Kidney (tissue), 14 donors: ENCODE data around the gene PDIA5. TPM values are rescaled to one million over a fixed set of nuclear protein-coding genes. Genes with fewer than 3 reads are reported as not detected.
A peak's percentile ranks its signal among the peaks of the same experiment; 100 is the strongest.

ENCODE experiments used
- DNase-seq, 5 donors: peaks; one replicate each; pipeline ENCODE4 v3.0.0-alpha.2; 2013 to 2020
- FAIRE-seq: peaks from 2 replicates; lab custom pipeline; 2012; peaks lifted over from hg19 to GRCh38; lab: Jason Lieb, UNC
- H3K27ac ChIP-seq, 2 donors: one replicate each; pipeline ENCODE4 v1.7.0; 2013; ENCODE audit warnings: low read depth in 2 of 2, low read length in 2 of 2, inconsistent platforms in 1 of 2
- H3K27me3 ChIP-seq: one replicate; pipeline ENCODE4 v1.7.1; 2013; ENCODE audit warnings: low read length, inconsistent platforms; ENCODE audit not compliant: control insufficient read depth, insufficient read depth
- H3K36me3 ChIP-seq, 3 donors: one replicate each; pipeline versions ENCODE4 v1.7.0 to v1.7.1; 2013; ENCODE audit warnings: low read length in 3 of 3, control low read depth in 1 of 3, inconsistent platforms in 1 of 3; ENCODE audit not compliant: insufficient read depth in 3 of 3, control insufficient read depth in 2 of 3
- H3K4me1 ChIP-seq, 3 donors: one replicate each; pipeline versions ENCODE4 v1.7.0 to v1.7.1; 2013; ENCODE audit warnings: low read length in 3 of 3, inconsistent platforms in 1 of 3, low read depth in 1 of 3; ENCODE audit not compliant: control insufficient read depth in 2 of 3, insufficient read depth in 2 of 3
- H3K4me3 ChIP-seq, 3 donors: one replicate each; pipeline versions ENCODE4 v1.7.0 to v1.8.1; 2013; ENCODE audit warnings: low read length in 3 of 3, control low read depth in 1 of 3, inconsistent platforms in 1 of 3
- H3K9ac ChIP-seq, 3 donors: one replicate each; pipeline versions ENCODE4 v1.7.0 to v1.7.1; 2013; ENCODE audit warnings: low read length in 3 of 3, control low read depth in 1 of 3, inconsistent platforms in 1 of 3
- H3K9me3 ChIP-seq, 3 donors: one replicate each; pipeline versions ENCODE4 v1.7.0 to v1.7.1; 2013; ENCODE audit warnings: low read length in 3 of 3, control low read depth in 1 of 3, inconsistent platforms in 1 of 3; ENCODE audit not compliant: control insufficient read depth in 2 of 3, insufficient read depth in 1 of 3
- intact Hi-C: fragments of 100-400 bp; cut with DNase I; formaldehyde crosslinking; loops from one replicate; pipeline ENCODE4 v1.11.1; 2022
- polyA plus RNA-seq: library from polyadenylated mRNA; stranded (reverse); fragments of 350-450 nt; fragmentation: Illumina TruSeq; extraction: RNeasy Lipid Tissue Mini Kit (QIAGEN cat#74804); gene quantifications from one replicate; pipeline ENCODE4 v1.2.3, GENCODE V29; 2014; ENCODE audit warnings: low read depth, low replicate concordance; ENCODE audit not compliant: insufficient read depth
- total RNA-seq: library from RNA; stranded (reverse); fragmentation: NEBNext Ultra II Directional; extraction: Animal tissue kit (Norgen Biotek cat#: 25700); gene quantifications from one replicate; pipeline ENCODE4 v1.2.1, GENCODE V29; 2021
- TF ChIP-seq, protein P1 (sequence below): IDR thresholded peaks from 3 replicates; pipeline ENCODE4 v1.5.1; 2012; ENCODE audit warnings: mild to moderate bottlenecking, moderate library complexity, borderline replicate concordance; ENCODE audit not compliant: insufficient read depth; ENCODE audit errors: extremely low read depth
- donor health status: control.
- donor health status: control.
- donor health status: control.
- donor health status: control.
- donor health status: control.
- donor health status: DM: yes; HTN: yes; CAD: no.
- donor health status: Normal renal cell carcinoma (clear cell type).

Gene PDIA5
- total and polyA plus RNA-seq, 2 donors from 2014 or later, result 19.9 to 27.9 TPM

DNA sequence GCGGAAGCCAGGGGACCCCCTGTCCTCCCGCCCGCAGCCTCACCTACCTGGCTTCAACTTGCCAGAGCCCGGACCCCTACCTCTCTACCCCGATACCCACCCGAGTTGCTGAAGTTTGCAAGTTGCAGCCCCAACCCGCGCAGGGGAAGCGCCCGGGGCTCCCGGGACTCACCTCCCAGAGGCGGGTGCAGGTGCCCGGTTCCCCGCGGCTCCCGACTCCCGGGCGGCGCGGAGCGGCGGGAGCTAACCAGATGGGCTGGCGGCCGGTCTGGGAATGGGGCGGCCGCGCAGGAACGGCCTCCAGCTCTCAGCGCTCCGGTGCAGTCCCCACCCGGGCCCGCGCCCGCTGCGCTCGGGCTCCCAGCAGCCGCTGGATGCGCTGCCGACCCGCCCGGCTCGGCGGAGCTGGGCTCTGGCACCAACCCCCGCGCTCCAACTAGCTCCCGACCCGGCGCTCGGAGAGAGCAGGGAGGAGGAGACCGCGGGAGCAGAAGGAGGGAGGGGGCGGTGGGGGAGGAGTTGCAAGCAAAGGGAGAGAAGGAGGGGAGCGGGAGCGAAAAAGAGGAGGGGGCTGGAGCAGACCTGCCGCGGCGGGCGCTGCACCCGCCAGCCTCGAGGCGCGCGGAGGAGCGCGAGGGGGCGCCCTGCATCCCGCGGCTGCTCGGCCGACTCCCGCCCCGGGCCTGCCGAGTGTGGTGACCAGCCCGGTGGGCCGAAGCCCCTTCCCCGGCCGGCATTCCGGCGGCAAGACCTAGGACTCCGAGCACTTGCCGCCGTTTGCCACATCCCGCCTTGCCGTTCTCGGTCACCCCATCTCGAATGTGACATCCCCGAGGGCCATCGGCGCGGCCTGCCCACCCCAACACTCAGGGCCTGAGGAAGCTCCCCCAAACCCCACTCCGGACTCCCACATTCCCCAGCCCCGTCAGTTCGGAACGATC lies 39.3 kb upstream of the PDIA5 start, which contains the start of gene SEMA5B:
Gene SEMA5B (minus strand): TSS at position 472 of the 941 bp plus-strand sequence. CDS start 66,500 bp downstream, outside the sequence.
- H3K27ac ChIP-seq, result no peak within 1 kb of the TSS
- peak within 1 kb of the TSS; percentile 51 to 73 (median 57) for H3K4me3 ChIP-seq
- no peaks in the 10 kb centered on the region for H3K9me3 ChIP-seq
- FAIRE-seq, result no peak
- H3K27me3 ChIP-seq, result no peaks in the 10 kb centered on the region
- peaks cover 0 to 16% (median 6%) of the 10 kb centered on the region in 3 donors for H3K4me1 ChIP-seq
- peak within 1 kb of the TSS in 1 of 3 donors; percentile 47 for H3K9ac ChIP-seq
- TF ChIP-seq, protein P1, sequence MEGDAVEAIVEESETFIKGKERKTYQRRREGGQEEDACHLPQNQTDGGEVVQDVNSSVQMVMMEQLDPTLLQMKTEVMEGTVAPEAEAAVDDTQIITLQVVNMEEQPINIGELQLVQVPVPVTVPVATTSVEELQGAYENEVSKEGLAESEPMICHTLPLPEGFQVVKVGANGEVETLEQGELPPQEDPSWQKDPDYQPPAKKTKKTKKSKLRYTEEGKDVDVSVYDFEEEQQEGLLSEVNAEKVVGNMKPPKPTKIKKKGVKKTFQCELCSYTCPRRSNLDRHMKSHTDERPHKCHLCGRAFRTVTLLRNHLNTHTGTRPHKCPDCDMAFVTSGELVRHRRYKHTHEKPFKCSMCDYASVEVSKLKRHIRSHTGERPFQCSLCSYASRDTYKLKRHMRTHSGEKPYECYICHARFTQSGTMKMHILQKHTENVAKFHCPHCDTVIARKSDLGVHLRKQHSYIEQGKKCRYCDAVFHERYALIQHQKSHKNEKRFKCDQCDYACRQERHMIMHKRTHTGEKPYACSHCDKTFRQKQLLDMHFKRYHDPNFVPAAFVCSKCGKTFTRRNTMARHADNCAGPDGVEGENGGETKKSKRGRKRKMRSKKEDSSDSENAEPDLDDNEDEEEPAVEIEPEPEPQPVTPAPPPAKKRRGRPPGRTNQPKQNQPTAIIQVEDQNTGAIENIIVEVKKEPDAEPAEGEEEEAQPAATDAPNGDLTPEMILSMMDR, result no peak
- intact Hi-C loops, result loop anchor here (5.0 kb wide), 1 partner anchor 85 kb away; no protein-coding TSS in a partner anchor
- peak; percentile 82 to 91 (median 85) for DNase-seq
- H3K36me3 ChIP-seq, result no peaks in the 10 kb centered on the region

DNA sequence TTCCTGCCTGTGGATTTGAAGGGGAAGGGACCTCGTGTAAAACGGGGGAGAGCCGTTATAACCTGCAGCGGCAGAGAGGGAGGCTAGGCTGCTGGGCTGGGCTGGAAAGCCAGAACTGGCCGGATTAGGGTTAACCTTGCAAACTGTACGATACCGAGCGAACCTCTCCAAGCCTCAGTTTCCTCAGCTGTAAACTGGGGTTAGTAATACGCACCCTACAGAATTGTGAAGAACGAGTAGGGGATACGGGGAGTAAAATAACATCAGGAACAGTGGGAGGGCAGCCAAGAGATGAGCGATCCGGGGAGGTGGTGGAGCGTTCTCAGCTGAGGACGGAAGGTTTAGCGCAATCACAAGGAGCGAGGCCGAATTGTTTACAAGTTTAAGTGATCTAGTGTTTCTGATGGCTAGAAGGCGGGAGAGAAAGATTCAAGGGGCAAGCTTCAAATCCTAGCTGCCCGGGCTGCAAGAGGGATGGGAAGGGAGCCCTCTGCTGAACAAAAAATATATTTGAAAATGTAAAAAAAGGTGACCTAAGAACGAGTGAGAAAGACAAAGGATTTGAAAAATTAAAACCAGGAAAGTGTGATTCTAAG lies 38.5 kb upstream of the PDIA5 start:
- TF ChIP-seq, protein P1, result peak; percentile 25
- intact Hi-C loops, result loop anchor here (5.0 kb wide), 1 partner anchor 86 kb away; no protein-coding TSS in a partner anchor
- no peaks in the 10 kb centered on the region for H3K9me3 ChIP-seq
- H3K27ac ChIP-seq, result no peak overlapping the region
- peak overlapping the region; percentile 51 to 73 (median 57) for H3K4me3 ChIP-seq
- peaks cover 0 to 16% (median 6%) of the 10 kb centered on the region in 3 donors for H3K4me1 ChIP-seq
- H3K9ac ChIP-seq, result peak overlapping the region in 1 of 3 donors; percentile 47
- FAIRE-seq (peak; percentile 46), DNase-seq (peak in 4 of 5 donors; percentile 62 to 93 (median 78))
- H3K36me3 ChIP-seq, result no peaks in the 10 kb centered on the region
- H3K27me3 ChIP-seq, result no peaks in the 10 kb centered on the region

DNA sequence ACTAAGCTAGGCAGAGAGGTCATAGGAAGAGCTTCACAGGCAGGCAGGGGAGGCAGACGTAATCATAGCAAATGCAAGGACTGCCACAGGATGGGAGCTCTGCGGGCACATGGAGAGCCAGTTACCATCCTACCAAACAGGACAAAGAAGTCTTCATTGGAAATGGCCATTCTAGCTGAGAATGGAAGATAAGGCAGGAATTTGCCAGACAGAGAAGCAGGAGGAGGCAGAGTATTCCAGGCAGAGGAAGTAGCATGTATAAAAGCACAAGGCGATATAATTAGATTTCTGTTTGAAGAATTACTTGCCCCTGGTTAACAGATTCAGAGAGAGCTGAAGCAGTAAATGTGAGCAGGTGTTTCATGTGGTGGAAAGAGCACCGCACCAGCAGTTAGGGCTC lies 35.8 kb upstream of the PDIA5 start:
- Histone ChIP-seq H3K27me3 (no peaks in the 10 kb centered on the region), H3K27ac (peak overlapping the region in 1 of 2 donors; percentile 32), H3K4me1 (peaks cover 0 to 16% (median 6%) of the 10 kb centered on the region in 3 donors), H3K9me3 (no peaks in the 10 kb centered on the region), H3K9ac (no peak overlapping the region), H3K36me3 (no peaks in the 10 kb centered on the region), H3K4me3 (no peak overlapping the region)
- DNase-seq, result no peak
- intact Hi-C loops, result no loop called here
- FAIRE-seq, result no peak
- TF ChIP-seq, protein P1, result no peak
